ENCODE data around the gene ARHGAP22. TPM values are rescaled to one million over a fixed set of nuclear protein-coding genes. Genes with fewer than 3 reads are reported as not detected.

The ARHGAP22 gene
- total RNA-seq, 1 experiment from 2014 or later, result 13.5 TPM

- no peaks in the 10 kb centered on the region for H3K36me3 Mint-ChIP-seq (ENCODE audit: insufficient read depth, unreplicated experiment)
- Histone ChIP-seq H3K4me1 (peaks cover 4% of the 10 kb centered on the region; the same call in 1 of the 2 replicates), H3K4me3 (ENCODE audit: low read depth, low read length) (no peak overlapping the region), H3K36me3 (ENCODE audit: control insufficient read depth, insufficient read depth, low read length) (no peaks in the 10 kb centered on the region), H3K9me3 (no peaks in the 10 kb centered on the region), H3K27me3 (replicated peaks; ENCODE audit: control insufficient read depth, insufficient read depth, low read length) (no peaks in the 10 kb centered on the region)
- H3K4me1 Mint-ChIP-seq (ENCODE audit: low read depth, unreplicated experiment), result no peaks in the 10 kb centered on the region
- DNase-seq, result no peak
- H3K27ac Mint-ChIP-seq (ENCODE audit: unreplicated experiment), result no peak overlapping the region
- ChIA-PET CTCF (interaction anchor here (1.0 kb wide), 1 partner anchor 83 kb away, joined by 3 read pairs; no protein-coding TSS in a partner anchor), POLR2A (no interaction called here)
- no TSS peak for BruUV-seq (replicated peaks)
- no peaks in the 10 kb centered on the region for H3K9me3 Mint-ChIP-seq (ENCODE audit: unreplicated experiment)
- no peak overlapping the region for H3K4me3 Mint-ChIP-seq (ENCODE audit: unreplicated experiment)
- no peaks in the 10 kb centered on the region for H3K27me3 Mint-ChIP-seq (ENCODE audit: insufficient read depth, unreplicated experiment)
- intact Hi-C loops (cut with micrococcal nuclease; ENCODE audit: unreplicated experiment), result no loop called here
- TF ChIP-seq CTCF (IDR thresholded peaks at IDR 0.05; ENCODE audit: insufficient read depth in 1 of 2, low read depth in 1 of 2, low read length in 1 of 2, severe bottlenecking in 1 of 2, unreplicated experiment in 1 of 2), result no peak
Measured at GRCh38 chr10:48501226-48501625, 103.6 kb downstream of the ARHGAP22 start.

GRCh38 chr10:48500771-48501170, 104.1 kb downstream of the ARHGAP22 start:
- ChIA-PET CTCF (no interaction called here), POLR2A (no interaction called here)
- Mint-ChIP-seq H3K36me3 (ENCODE audit: insufficient read depth, unreplicated experiment) (no peaks in the 10 kb centered on the region), H3K9me3 (ENCODE audit: unreplicated experiment) (no peaks in the 10 kb centered on the region), H3K27me3 (ENCODE audit: insufficient read depth, unreplicated experiment) (no peaks in the 10 kb centered on the region), H3K4me3 (ENCODE audit: unreplicated experiment) (no peak overlapping the region), H3K4me1 (ENCODE audit: low read depth, unreplicated experiment) (no peaks in the 10 kb centered on the region), H3K27ac (ENCODE audit: unreplicated experiment) (no peak overlapping the region)
- DNase-seq, result no peak
- BruUV-seq (replicated peaks), result no TSS peak
- TF ChIP-seq CTCF (IDR thresholded peaks at IDR 0.05; ENCODE audit: insufficient read depth in 1 of 2, low read depth in 1 of 2, low read length in 1 of 2, severe bottlenecking in 1 of 2, unreplicated experiment in 1 of 2), result no peak
- H3K36me3 ChIP-seq (ENCODE audit: control insufficient read depth, insufficient read depth, low read length), result no peaks in the 10 kb centered on the region
- no peaks in the 10 kb centered on the region for H3K9me3 ChIP-seq
- no peak overlapping the region for H3K4me3 ChIP-seq (ENCODE audit: low read depth, low read length)
- intact Hi-C loops (cut with micrococcal nuclease; ENCODE audit: unreplicated experiment), result no loop called here
- no peaks in the 10 kb centered on the region for H3K27me3 ChIP-seq (replicated peaks; ENCODE audit: control insufficient read depth, insufficient read depth, low read length)
- H3K4me1 ChIP-seq, result peaks cover 8% of the 10 kb centered on the region; the same call in 1 of the 2 replicates

GRCh38 chr10:48498940-48499510, 105.8 kb downstream of the ARHGAP22 start:
- no peaks in the 10 kb centered on the region for H3K9me3 Mint-ChIP-seq (ENCODE audit: unreplicated experiment)
- no peaks in the 10 kb centered on the region for H3K36me3 ChIP-seq (ENCODE audit: control insufficient read depth, insufficient read depth, low read length)
- H3K4me3 ChIP-seq (ENCODE audit: low read depth, low read length), result no peak overlapping the region
- no peaks in the 10 kb centered on the region for H3K27me3 Mint-ChIP-seq (ENCODE audit: insufficient read depth, unreplicated experiment)
- intact Hi-C loops (cut with micrococcal nuclease; ENCODE audit: unreplicated experiment), result no loop called here
- peak in 1 of 2 experiments; percentile 31 for DNase-seq
- ChIA-PET CTCF (no interaction called here), POLR2A (no interaction called here)
- no peaks in the 10 kb centered on the region for H3K27me3 ChIP-seq (replicated peaks; ENCODE audit: control insufficient read depth, insufficient read depth, low read length)
- no peak overlapping the region for H3K4me3 Mint-ChIP-seq (ENCODE audit: unreplicated experiment)
- TF ChIP-seq CTCF (IDR thresholded peaks at IDR 0.05; ENCODE audit: insufficient read depth in 1 of 2, low read depth in 1 of 2, low read length in 1 of 2, severe bottlenecking in 1 of 2, unreplicated experiment in 1 of 2), result no peak
- no peaks in the 10 kb centered on the region for H3K9me3 ChIP-seq
- H3K4me1 ChIP-seq, result peaks cover 8% of the 10 kb centered on the region; the same call in 1 of the 2 replicates
- H3K36me3 Mint-ChIP-seq (ENCODE audit: insufficient read depth, unreplicated experiment), result no peaks in the 10 kb centered on the region
- no peaks in the 10 kb centered on the region for H3K4me1 Mint-ChIP-seq (ENCODE audit: low read depth, unreplicated experiment)
- no TSS peak for BruUV-seq (replicated peaks)
- H3K27ac Mint-ChIP-seq (ENCODE audit: unreplicated experiment), result no peak overlapping the region

Data from Caco-2 (cell line).